Measurements from ENCODE around the gene NT5M. TPM values are rescaled to one million over a fixed set of nuclear protein-coding genes. Genes with fewer than 3 reads are reported as not detected.
"Not testable (repeated sequence)": the region's sequence is repeated elsewhere in the genome, so short reads cannot be mapped to it uniquely, and the experiment has no call there.

NT5M gene
- polyA plus RNA-seq, 3 donors: 4.0 to 6.6 (median 6.5) TPM

DNA sequence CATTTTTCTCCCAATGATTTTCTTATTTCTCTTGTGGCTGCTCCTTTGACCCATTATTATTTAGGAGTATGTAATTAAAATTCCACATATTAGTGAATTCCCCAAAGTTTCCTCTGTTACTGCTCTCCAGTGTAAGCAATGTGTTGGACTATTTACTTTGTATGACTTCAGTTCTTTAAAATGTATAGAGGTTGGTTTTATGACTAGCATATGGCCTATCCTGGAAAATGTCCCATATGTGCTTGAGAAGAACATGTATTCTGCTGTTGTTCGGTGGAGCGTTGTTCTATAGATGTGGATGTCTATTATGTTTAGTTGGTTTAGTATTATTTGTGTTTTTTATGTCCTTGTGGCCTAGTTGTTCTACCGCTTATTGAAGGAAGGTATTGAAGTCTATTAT, 6.0 kb upstream of the NT5M start:
- no peak for DNase-seq (ENCODE audit: extremely low read depth in 1 of 11, low read depth in 9 of 11, low spot score in 4 of 11)

DNA sequence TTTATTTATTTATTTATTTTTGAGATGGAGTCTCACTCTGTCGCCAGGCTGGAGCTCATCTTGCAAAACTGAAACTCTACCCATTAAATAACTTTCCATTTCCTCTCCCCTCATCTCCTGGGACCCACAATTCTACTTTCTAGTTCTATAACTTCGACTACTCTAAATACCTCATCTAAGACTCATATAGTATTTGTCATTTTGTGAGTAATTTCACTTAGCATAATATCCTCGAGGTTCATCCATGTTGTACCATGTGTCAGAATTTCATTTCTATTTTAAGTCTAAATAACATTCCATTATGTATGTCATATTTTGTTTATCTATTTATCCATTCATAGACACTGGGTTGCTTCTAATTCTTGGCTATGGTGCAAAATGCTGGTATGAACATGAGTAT, 5.1 kb upstream of the NT5M start:
- DNase-seq (ENCODE audit: extremely low read depth in 1 of 11, low read depth in 9 of 11, low spot score in 4 of 11): no peak

DNA sequence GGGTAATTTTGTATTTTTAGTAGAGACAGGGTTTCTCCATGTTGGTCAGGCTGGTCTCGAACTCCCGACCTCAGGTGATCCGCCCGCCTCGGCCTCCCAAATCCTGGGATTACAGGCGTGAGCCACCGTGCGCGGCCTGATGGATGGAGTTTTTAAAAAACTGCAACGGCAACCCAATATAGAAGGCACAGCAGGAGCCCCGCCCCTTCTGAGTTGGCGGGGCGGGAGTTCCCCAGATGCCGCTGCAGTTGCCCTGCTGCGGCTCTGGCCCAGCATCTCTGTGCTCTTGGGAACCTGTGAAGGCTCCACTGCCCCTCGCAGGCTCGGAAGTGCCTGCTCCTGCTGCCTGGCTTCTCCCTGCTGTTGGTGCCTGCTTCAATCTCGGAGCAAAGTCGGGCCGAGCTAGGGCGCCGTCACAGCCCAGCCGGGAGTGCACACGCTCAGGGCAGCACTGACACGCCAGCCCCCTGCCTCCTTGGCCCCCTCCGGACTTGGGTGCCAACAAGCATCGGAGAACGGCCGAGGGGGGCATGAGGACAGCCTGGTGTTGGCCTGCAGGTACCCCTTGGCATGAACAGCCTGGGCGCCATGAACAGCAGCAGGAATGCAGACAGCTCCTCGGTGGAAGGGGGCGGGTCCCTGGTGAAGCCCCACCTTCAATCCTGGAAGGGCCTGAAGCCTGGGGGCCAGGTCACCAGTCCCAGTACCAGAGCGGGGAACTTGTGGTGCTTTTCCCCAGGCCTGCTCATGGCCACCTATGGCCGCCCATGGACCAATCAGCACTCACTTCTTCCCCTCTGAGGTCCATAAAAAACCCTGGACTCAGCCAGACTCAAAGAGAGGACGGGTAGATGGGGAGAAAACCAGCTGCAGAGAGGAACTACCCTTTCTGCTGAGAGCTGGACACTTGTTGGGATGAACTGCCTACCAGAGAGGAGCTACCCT, 2.3 kb upstream of the NT5M start:
- DNase-seq (ENCODE audit: extremely low read depth in 1 of 11, low read depth in 9 of 11, low spot score in 4 of 11): peak in 2 of 11 donors; percentile 20 to 21

DNA sequence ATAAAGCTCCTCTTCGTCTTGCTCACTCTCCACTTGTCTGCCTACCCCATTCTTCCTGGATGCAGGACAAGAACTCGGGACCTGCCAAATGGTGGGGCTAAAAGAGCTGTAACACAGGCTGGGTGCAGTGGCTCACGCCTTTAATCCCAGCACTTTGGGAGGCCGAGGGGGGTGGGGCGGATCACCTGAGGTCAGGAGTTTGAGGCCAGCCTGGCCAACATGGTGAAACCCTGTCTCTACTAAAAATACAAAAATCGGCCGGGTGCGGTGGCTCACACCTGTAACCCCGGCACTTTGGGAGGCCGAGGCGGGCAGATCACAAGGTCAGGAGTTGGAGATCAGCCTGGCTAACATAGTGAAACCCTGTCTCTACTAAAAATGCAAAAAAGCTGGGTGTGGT, 1.5 kb upstream of the NT5M start:
- DNase-seq (ENCODE audit: extremely low read depth in 1 of 11, low read depth in 9 of 11, low spot score in 4 of 11): not testable (repeated sequence)

DNA sequence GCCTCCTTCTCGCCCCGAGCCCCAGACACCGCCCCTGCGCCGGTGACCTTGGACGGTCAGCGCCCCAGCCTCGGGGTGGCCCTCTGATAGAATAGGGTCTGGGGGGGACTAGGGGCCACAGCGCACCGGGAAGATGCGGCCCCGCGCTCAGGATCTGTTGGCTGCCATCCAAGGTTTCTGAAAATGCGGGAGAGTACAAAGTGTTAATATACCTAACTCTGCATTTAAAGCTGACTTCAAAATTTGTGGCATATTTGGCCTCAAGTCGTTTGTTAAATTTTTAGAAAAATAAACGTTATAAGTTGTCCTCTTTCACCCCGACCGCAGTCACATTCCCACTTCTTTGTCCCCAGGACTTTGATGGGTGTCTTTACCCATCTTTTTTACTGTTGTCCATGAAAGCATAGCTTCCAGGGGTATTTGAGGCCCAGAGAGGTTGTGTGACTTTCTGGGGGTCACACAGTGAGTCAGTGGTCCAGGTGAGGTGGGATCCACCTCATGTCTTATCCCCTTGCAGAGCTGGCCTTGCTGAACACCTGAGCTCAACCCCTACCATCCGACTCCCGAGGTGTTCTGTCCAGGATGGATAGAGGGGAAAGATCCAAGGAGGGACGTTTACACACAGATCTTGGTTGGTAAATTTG, 796 bp downstream of the NT5M start:
- no peak for DNase-seq (ENCODE audit: extremely low read depth in 1 of 11, low read depth in 9 of 11, low spot score in 4 of 11)

DNA sequence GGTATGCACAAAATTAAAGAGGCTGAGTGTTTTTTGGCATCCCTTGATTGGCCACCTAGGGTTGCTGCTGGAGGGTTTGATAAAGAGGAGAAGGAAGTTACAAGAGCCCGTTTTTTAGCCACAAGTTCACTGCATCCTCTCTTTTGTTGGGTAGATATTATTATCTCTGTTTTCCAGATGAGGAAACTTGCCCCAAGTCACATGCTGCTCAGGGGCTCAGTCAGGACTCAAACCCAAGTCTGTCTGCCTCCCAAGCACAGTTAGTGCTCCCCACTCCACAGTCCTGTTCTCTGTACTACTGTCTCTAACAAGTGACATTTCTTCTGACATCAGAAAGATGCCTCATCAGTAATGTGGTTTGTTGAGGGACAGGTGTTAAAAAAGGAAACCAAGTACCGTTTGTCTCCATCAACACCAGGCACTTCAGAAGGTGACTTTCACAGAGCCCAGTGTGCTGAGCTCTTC, 1.4 kb downstream of the NT5M start:
- no peak for DNase-seq (ENCODE audit: extremely low read depth in 1 of 11, low read depth in 9 of 11, low spot score in 4 of 11)

DNA sequence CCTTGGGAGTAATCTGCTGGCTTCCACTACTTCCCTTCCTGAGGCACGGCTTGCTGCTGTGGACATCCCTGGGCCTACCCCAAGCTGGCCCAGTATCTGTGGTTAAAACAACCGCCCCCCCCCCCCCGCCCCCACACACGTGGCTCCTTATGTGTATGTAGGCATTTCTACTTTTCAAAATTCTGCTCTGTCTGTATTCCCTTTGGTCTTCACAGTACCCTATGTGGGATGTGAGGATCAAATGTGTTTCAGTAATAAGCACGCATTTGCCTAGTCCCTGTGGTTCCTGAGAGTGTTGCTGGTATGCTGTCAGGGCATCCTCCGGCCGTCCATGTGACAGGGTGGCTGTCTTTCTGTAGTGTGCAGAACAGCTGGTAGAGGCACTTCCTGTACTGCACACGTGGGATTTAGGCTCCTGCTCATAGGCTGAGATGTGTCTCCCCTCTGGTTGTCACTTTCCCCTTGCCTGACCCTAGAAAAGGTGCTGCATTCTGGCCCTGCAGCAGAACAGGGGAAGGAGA, 2.2 kb downstream of the NT5M start:
- DNase-seq (ENCODE audit: extremely low read depth in 1 of 11, low read depth in 9 of 11, low spot score in 4 of 11): no peak

DNA sequence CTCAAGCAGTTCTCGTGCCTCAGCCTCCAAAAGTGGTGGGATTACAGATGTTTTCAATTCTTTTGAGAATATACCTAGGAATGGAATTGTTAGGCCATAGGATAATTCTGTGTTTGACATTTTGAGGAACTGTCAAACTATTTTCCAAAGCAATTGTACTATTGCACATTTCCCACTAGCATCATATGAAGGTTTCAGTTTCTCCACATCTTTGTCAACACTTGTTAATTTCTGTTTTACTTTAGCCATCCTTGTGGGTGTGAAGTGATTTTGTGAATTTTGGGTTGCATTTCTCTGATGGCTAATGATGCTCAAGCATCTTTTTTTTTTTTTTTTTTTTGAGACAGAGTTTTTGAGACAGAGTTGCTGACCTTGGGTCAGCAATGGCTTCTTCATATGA, 6.2 kb downstream of the NT5M start:
- no peak for DNase-seq (ENCODE audit: extremely low read depth in 1 of 11, low read depth in 9 of 11, low spot score in 4 of 11)

DNA sequence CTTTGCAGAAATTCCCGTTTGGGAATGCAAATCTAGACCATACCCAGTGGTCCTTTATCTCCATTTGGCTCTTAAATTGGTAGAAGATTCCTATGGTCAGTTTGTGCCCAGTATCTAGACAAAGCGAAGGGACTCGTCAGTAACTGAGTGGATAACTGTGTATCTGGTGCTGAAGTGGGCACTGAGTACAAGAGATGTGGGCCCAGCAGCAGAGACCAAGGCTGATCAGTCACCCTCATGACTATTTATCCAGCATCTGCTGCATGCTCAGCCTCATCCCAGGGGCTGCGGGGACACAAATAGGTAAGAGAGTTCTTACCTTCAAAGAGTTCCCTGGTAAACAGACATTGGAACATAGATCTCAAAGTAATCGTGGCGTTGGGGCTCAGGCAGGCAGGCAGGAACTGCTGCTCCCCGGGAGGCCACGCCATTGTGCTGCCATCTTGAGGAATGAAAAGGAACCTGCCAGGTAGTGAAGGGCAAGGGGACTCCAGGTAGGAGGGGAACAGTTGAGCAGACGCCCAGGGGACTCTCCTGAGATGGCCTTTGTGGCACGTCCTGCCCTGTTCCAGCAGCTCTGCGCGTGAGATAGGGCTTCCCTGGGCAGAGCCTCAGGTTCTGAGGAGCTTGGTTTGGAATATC, 10.3 kb downstream of the NT5M start:
- DNase-seq (ENCODE audit: extremely low read depth in 1 of 11, low read depth in 9 of 11, low spot score in 4 of 11): peak in 5 of 11 donors; percentile 12 to 34 (median 24)

DNA sequence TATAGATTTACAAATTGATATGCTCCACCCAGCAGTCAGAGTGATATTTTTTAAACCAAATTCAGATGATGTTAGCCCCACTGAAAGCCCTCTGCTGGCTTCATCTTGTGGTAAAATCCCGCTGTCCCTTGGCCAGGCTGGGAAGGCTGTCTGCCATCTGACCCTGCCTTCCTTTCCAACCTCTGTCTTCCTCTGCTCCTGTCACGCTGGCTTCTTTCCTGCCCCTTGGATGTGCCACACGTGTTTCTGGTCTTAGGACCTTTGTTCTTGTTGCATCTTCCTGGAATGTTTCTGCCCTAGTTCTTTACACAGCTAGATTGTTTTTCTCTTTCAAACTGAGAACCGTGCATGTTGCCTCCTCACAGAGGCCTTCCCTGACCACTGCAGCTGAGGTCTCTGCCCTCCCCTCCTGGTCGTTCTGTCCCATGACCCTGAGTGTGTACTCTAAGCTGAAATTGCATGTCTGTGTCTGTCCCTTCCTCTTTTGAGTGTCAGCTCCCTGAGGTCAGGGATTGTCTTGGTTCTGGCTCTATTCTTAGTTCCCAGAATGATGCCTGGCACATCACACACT, 11.4 kb downstream of the NT5M start:
- DNase-seq (ENCODE audit: extremely low read depth in 1 of 11, low read depth in 9 of 11, low spot score in 4 of 11): no peak

DNA sequence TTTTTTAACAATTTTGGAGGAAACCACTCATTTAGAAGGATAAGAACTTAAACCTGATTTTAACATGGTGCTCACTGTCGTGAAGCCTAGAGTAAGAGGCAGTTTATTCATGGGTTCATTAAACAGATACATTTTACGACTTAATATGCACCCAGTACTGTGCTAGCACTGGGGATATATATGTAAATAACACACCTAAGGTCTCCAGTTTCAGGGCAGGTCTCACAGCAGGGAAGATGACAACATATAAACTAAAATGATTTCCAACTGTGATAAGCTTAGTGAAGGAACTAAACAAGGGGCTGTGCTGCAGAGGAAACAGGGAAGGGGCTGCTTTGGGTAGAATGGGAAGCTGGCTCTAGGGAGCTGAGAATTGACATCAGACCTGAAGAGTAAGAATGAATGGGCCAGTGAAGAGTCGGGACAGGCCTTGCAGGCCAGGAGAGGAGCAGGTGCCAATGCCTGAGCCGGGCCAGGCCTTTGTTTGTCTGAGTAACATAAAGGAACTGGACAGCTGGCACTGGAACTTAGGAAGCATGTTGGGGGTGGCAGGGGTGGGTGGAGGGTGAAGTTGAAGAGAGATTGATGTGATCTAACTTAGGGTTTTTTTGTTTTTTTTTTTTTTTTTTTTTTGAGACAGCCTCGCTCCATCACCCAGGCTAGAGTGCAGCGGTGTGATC, 12.1 kb downstream of the NT5M start:
- DNase-seq (ENCODE audit: extremely low read depth in 1 of 11, low read depth in 9 of 11, low spot score in 4 of 11): no peak

DNA sequence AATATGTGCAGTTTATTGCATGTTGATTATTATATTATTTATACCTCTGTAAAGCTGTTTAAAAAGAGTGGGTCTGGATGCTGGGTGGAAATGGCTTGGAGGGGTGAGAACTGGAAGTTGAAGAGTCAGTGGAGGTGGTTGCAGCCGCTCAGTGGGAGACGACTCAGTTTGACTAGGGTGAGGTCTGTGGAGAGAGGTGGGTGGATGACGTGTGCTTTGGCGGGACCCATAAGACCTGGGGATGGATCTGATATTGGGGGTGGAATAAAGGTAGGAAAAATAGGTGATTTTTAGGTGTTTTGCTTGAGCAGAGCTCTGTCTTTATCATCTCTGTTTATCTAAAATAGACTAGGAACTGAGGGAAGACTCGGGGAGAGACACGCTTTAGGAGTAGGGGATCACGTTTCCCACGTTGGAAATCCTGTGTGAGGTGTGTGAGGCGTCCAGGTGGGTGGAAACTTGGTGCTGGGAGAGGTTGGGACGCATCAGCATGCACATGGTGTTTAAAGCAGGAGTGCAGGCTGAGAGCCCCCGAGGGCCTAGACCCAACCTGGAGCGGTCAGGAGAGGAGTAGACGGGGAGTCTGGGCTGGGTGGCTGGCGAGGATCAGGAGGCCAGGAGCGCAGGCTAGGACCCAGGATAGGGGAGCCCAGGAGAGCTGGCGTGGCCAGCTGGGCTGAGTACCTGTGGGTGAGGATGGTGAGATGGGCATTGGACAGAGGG, 17.2 kb downstream of the NT5M start:
- no peak for DNase-seq (ENCODE audit: extremely low read depth in 1 of 11, low read depth in 9 of 11, low spot score in 4 of 11)

DNA sequence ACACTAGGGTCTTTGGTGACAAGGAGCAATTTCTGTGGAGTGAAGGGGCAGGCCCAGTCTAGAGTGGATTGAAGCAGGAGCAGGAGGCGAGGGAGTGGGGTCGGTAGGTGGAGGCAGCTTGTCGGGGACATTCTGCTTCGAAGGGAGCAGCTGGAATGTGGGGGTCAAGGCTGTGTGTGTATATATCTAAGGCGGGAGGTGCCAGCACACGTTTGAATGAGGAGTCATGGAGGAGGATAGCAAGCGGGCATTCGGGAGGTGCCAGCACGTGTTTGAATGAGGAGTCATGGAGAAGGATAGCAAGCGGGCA, 17.7 kb downstream of the NT5M start:
- no peak for DNase-seq (ENCODE audit: extremely low read depth in 1 of 11, low read depth in 9 of 11, low spot score in 4 of 11)

DNA sequence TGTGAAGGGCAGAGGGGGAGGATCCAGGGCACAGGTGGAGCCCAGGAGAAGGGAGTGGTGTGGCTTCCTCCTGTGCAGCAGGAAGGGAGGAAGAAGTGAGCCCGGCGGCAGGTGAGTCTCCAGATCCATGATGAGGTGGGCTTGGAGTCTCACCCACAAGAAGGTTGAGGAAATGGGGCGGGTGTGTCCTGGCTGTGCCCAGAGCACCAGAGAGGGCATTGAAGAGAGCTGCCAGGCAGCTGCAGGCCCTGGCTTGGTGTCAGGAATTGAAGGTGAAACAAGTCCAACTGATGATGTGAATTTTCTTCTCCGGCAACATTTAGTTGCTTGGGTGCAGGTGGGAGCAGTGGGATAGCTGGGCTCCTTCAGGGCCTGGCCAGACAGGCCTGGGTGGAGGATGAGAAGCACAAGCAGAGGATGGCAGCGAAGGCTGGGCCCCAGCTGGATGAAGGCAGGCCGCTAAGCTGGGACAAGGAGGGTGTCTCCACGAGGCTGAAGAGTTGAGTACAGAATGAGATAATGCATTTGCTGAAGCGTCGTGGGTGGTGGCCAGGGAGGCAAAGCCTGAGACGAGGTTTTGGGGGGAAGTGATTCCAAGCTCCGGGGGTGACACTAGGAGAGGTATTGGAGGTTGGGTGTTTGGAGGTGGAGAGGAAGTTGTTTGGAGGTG, 18.3 kb downstream of the NT5M start:
- DNase-seq (ENCODE audit: extremely low read depth in 1 of 11, low read depth in 9 of 11, low spot score in 4 of 11): no peak

DNA sequence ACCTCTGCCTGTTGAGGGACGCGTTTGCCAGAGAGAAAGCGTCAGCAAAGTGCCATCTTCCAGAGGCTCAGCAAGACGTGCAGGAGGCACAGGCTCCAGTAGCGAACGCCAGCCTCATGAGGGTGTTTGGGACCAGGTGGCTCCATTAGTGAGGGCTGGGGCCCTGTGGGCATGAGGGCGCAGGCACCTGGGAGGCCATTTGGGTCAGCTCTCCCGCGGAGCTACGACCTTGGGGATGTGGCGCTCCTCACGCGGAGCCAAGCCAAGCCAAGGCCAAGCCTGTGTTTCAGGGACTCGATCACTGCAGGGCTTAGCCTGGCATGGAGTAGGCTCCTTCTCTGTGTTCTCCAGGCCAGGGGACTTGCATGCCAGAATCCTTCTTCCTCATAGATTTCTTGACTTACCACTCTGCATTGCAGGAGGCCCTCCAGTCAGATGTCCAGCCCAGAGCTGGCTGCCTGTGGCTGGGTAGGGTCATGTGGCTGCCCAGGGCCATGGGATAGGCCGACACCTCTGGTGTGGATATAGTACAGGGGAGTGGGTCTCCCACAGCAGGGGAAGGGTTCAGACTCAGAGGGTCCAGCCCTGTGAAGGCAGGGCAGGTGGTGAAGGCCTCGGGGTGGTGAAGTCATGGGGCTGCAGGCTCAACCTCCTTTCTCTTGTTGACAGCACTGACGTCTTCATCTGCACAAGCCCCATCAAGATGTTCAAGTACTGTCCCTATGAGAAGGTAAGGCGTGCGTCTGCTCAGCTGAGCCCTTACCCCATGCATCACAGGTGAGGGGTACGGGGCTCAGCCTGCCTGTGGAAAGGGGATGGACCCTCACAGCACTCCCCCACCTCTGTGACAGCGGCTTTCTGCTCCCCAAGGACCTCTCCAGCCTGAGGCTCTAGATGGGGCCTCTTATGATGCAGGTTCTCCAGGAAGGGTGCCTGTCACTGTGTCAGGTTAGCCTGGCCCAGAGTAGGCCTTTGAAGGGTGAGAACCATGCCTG, 19.6 kb downstream of the NT5M start:
- DNase-seq (ENCODE audit: extremely low read depth in 1 of 11, low read depth in 9 of 11, low spot score in 4 of 11): no peak

DNA sequence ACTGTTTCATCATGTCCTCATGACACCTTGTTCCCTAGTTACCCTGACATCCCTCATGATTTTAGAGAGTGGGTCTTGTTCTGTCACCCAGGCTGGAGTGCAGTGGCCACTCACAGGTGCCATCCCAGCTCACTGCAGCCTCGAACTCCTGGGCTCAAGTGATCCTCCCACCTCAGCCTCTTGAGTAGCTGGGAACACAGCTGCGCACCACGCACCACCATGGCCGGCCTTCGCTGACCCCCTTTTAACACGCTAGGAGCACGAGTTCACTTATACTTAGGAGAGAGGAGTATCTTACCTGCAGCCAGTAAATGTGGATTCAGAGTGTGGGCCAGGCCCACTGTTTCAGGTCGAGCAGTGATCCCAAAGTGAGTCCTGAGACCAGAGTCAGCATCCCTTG, 21.4 kb downstream of the NT5M start:
- DNase-seq (ENCODE audit: extremely low read depth in 1 of 11, low read depth in 9 of 11, low spot score in 4 of 11): no peak

DNA sequence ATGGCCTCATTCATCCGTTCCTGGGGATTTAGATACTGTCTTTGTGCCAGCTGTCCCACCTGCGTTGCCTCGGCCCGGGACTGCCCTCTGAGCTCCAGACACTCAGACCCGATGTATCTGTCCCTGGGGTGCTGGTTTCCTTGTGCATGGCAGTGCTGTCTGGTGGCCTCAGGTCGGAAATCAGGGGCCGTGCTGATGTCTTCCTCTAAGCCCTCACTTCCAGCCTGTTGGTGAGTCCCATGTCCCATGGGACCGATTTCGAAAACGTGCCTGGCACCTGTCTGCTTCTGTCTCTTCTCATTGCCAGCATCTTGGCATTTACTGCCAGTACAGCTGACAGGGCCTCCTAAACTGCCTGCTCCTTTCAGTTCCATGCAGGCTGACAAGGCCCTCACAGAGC, 22.1 kb downstream of the NT5M start:
- no peak for DNase-seq (ENCODE audit: extremely low read depth in 1 of 11, low read depth in 9 of 11, low spot score in 4 of 11)

Measured in renal cortex interstitium (tissue), 11 donors.